GM19351 (cell line): ENCODE measurements around the gene MSMB.
"Not testable (repeated sequence)": the region's sequence is repeated elsewhere in the genome, so short reads cannot be mapped to it uniquely, and the experiment has no call there.

ENCODE experiments used
- ATAC-seq: cut with Tn5 transposase; IDR thresholded peaks from one replicate; pipeline ENCODE4 v1.9.1; 2021; ENCODE audit warnings: mild to moderate bottlenecking, moderate library complexity; ENCODE audit not compliant: unreplicated experiment

MSMB gene

GRCh38 chr10:46070749-46071148 lies 24.7 kb upstream of the MSMB start:
- ATAC-seq, result no peak

- ATAC-seq, result no peak
Observed at GRCh38 chr10:46069771-46070463, 23.8 kb upstream of the MSMB start.

GRCh38 chr10:46068905-46069304 lies 22.8 kb upstream of the MSMB start:
- ATAC-seq, result no peak

- no peak for ATAC-seq
Observed at GRCh38 chr10:46068117-46068516, 22.0 kb upstream of the MSMB start.

- no peak for ATAC-seq
Observed at GRCh38 chr10:46064269-46064817, 18.3 kb upstream of the MSMB start.

GRCh38 chr10:46062723-46063428 lies 16.8 kb upstream of the MSMB start:
- ATAC-seq, result no peak

- no peak for ATAC-seq
Observed at GRCh38 chr10:46060706-46061105, 14.6 kb upstream of the MSMB start.

- ATAC-seq, result not testable (repeated sequence)
Observed at GRCh38 chr10:46057927-46058326, 11.9 kb upstream of the MSMB start.

- ATAC-seq, result no peak
Observed at GRCh38 chr10:46057038-46057437, 11.0 kb upstream of the MSMB start.

- no peak for ATAC-seq
Observed at GRCh38 chr10:46055771-46056170, 9.7 kb upstream of the MSMB start.

GRCh38 chr10:46053534-46054434 lies 7.7 kb upstream of the MSMB start:
- no peak for ATAC-seq

GRCh38 chr10:46052791-46053375 lies 6.8 kb upstream of the MSMB start:
- ATAC-seq, result no peak

- ATAC-seq, result no peak
Observed at GRCh38 chr10:46052057-46052790, 6.2 kb upstream of the MSMB start.

GRCh38 chr10:46050941-46051623 lies 5.0 kb upstream of the MSMB start:
- no peak for ATAC-seq

- not testable (repeated sequence) for ATAC-seq
Observed at GRCh38 chr10:46049497-46049831, 3.4 kb upstream of the MSMB start.

- no peak for ATAC-seq
Observed at GRCh38 chr10:46048152-46048551, 2.1 kb upstream of the MSMB start.

GRCh38 chr10:46042527-46042926 lies 3.5 kb downstream of the MSMB start:
- ATAC-seq, result no peak

- ATAC-seq, result no peak
Observed at GRCh38 chr10:46040004-46040403, 6.1 kb downstream of the MSMB start.

- ATAC-seq, result no peak
Observed at GRCh38 chr10:46037107-46037825, 8.8 kb downstream of the MSMB start.
